B cell (primary cell): Measurements from ENCODE around the gene RNF150. TPM values are rescaled to one million over a fixed set of nuclear protein-coding genes. Genes with fewer than 3 reads are reported as not detected.

Experiments used
- ATAC-seq: fragments of 200-7000 bp; cut with Tn5 transposase; one replicate; pipeline ENCODE4 v1.10.0; 2021; ENCODE audit warnings: low read depth, mild to moderate bottlenecking, moderate number of reproducible peaks, moderate library complexity
- CTCF ChIA-PET: fragments of 350-600 bp; sonication (Branson Sonifier 250); formaldehyde crosslinking; loops from one replicate; lab custom pipeline; 2021; ENCODE audit warnings: antibody characterized with exemption, inconsistent platforms; lab: Charles Lee
- POLR2A ChIA-PET: fragments of 350-600 bp; sonication (Branson Sonifier 250); formaldehyde crosslinking; loops from one replicate; lab custom pipeline; 2021; ENCODE audit warnings: antibody characterized with exemption; lab: Charles Lee
- DNase-seq: peaks from one replicate; pipeline ENCODE4 v3.0.0; 2013
- H2AFZ ChIP-seq: 2 replicates; pipeline ENCODE4 v1.6.1; 2012; ENCODE audit warnings: mild to moderate bottlenecking, low read depth, low read length; ENCODE audit not compliant: insufficient read depth, poor library complexity, severe bottlenecking
- H3K27ac ChIP-seq, 2 donors: 1 replicate in 1 of 2; 2 replicates in 1 of 2; pipeline ENCODE4 v1.5.1; 2012 to 2013; ENCODE audit warnings: low read length in 2 of 2, mild to moderate bottlenecking in 2 of 2, moderate library complexity in 1 of 2
- H3K27me3 ChIP-seq, 4 experiments: fragments of 200-600 bp in 1 of 4; sonication (generic) in 1 of 4; replicated peaks in 1 of 4; 1 replicate in 2 of 4; 2 replicates in 2 of 4; pipeline versions ENCODE4 v1.6.1 to v1.7.0; 2013 to 2016; ENCODE audit warnings: low read length in 3 of 4, mild to moderate bottlenecking in 2 of 4, mixed read lengths in 1 of 4, moderate library complexity in 1 of 4; ENCODE audit not compliant: insufficient read depth in 4 of 4, control insufficient read depth in 3 of 4; ENCODE audit errors: control extremely low read depth in 1 of 4
- H3K36me3 ChIP-seq, 2 experiments: replicated peaks in 1 of 2; 1 replicate in 1 of 2; 2 replicates in 1 of 2; pipeline versions ENCODE4 v1.6.1 to v1.7.1; 2013; ENCODE audit warnings: low read length in 1 of 2; ENCODE audit not compliant: insufficient read depth in 2 of 2, control insufficient read depth in 1 of 2; ENCODE audit errors: control extremely low read depth in 1 of 2, extremely low read depth in 1 of 2
- H3K4me1 ChIP-seq, 2 donors: fragments of 200-600 bp in 1 of 2; sonication (generic) in 1 of 2; 1 replicate in 1 of 2; 2 replicates in 1 of 2; pipeline versions ENCODE4 v1.5.1 to v1.6.1; 2013 to 2017; ENCODE audit warnings: low read length in 2 of 2; ENCODE audit not compliant: control insufficient read depth in 2 of 2, insufficient read depth in 2 of 2
- H3K4me2 ChIP-seq: replicated peaks from 2 replicates; pipeline ENCODE3; 2012; ENCODE audit warnings: mild to moderate bottlenecking, low read depth, low read length; ENCODE audit not compliant: poor library complexity, severe bottlenecking
- H3K4me3 ChIP-seq, 5 experiments: fragments of 200-600 bp in 1 of 5; sonication (generic) in 1 of 5; 1 replicate in 3 of 5; 2 replicates in 2 of 5; pipeline versions ENCODE4 v1.5.1 to v1.7.0; 2011 to 2016; ENCODE audit warnings: low read length in 4 of 5, mild to moderate bottlenecking in 4 of 5, low read depth in 2 of 5, control low read depth in 1 of 5, moderate library complexity in 1 of 5; ENCODE audit not compliant: insufficient read depth in 1 of 5; ENCODE audit errors: control extremely low read depth in 1 of 5, extremely low read depth in 1 of 5
- H3K79me2 ChIP-seq: fragments of 200-600 bp; sonication (generic); one replicate; pipeline ENCODE4 v1.6.0; 2016; ENCODE audit warnings: low read length; ENCODE audit not compliant: control insufficient read depth, insufficient read depth
- H3K9ac ChIP-seq: fragments of 200-600 bp; sonication (generic); 2 replicates; pipeline ENCODE4 v1.6.1; 2017; ENCODE audit warnings: mild to moderate bottlenecking, low read length, moderate library complexity
- H3K9me3 ChIP-seq, 3 donors: one replicate each; pipeline versions ENCODE4 v1.6.1 to v1.7.1; 2013; ENCODE audit warnings: low read length in 2 of 3; ENCODE audit not compliant: control insufficient read depth in 2 of 3, insufficient read depth in 1 of 3; ENCODE audit errors: control extremely low read depth in 1 of 3
- H4K20me1 ChIP-seq: 2 replicates; pipeline ENCODE4 v1.6.0; 2012; ENCODE audit warnings: mild to moderate bottlenecking, low read length; ENCODE audit not compliant: insufficient read depth, control insufficient read depth, poor library complexity, severe bottlenecking
- H3K27ac Mint-ChIP-seq: one replicate; pipeline ENCODE4 v1.8.0; 2021; ENCODE audit warnings: mixed read lengths
- H3K27me3 Mint-ChIP-seq: one replicate; pipeline ENCODE4 v1.8.0; 2021; ENCODE audit warnings: mixed read lengths
- H3K4me1 Mint-ChIP-seq: one replicate; pipeline ENCODE4 v1.8.0; 2021; ENCODE audit warnings: mixed read lengths
- H3K4me3 Mint-ChIP-seq: one replicate; pipeline ENCODE4 v1.8.0; 2021; ENCODE audit warnings: mixed read lengths
- H3K9me3 Mint-ChIP-seq: one replicate; pipeline ENCODE4 v1.8.0; 2022; ENCODE audit warnings: mixed read lengths; ENCODE audit not compliant: insufficient read depth
- EZH2 ChIP-seq: IDR thresholded peaks from 2 replicates; pipeline ENCODE4 v1.6.1; 2012; ENCODE audit warnings: borderline replicate concordance, low read depth, mild to moderate bottlenecking, moderate library complexity, low read length; ENCODE audit not compliant: insufficient read depth, poor library complexity, severe bottlenecking
- WGBS: methylation state at CpG from one replicate; pipeline ENCODE4 v1.1.5; 2013; ENCODE audit warnings: missing lambda C conversion rate; ENCODE audit not compliant: insufficient coverage; 5-methylcytosine and 5-hydroxymethylcytosine counted together
- intact Hi-C: fragments of 100-400 bp; cut with micrococcal nuclease; formaldehyde crosslinking; loops from one replicate; pipeline ENCODE4 v1.10.0; 2022
- polyA plus RNA-seq: library from polyadenylated mRNA; depleted of rRNA; stranded (reverse); fragments of >200 nt; gene quantifications from 2 replicates; pipeline ENCODE4 v1.2.3, GENCODE V29; 2012
- total RNA-seq, 2 donors: library from RNA; stranded (reverse); fragments of 120-200 nt in 1 of 2; gene quantifications; 1 replicate in 1 of 2; 2 replicates in 1 of 2; pipeline versions ENCODE4 v1.2.3 to v1.2.4, GENCODE V29; 2013 to 2022
- TF ChIP-seq, protein P1 (sequence below): fragments of 200-600 bp; IDR thresholded peaks from one replicate; pipeline ENCODE4 v1.8.0; 2022; ENCODE audit warnings: antibody characterized with exemption, mild to moderate bottlenecking

RNF150 gene
- total and polyA plus RNA-seq, 2 donors (not counting 1 experiment from before 2014, with no cell fraction given): not detected

DNA sequence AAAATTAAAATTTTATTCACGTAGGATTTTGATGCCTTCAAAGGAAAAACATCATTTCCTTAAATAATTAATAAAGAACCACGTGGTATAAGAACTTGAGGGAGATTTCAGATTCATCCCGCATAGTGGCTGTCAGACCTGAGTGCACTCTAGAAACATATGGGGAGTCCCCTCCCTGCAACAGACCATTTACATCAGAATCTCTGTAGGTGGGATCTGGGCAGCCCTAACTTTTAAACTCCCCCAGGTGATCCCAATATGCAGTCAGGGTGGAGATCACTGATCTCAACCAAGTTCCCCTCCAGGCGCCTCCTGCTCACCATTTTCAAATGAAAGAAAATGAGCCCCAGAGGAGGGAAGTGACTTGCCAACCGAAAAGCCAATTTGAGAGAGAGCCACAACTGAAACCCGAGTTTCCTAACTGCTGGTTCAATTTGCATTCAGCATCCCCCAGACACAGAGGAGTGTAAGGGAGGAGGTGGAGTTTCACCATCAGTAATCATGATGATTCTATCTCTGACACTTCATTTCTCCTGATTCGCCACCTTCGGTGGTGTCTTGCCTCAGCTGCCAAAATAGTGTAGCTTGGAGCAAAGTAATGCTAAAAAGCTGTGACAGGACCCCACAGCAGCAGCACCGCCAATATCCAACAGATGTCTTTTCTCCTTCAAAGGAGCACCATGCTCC lies 11.4 kb downstream of the RNF150 start:
- DNase-seq (no peak), ATAC-seq (no peak)
- Histone ChIP-seq H3K27me3 (peaks cover 0 to 5% (median 0%) of the 10 kb centered on the region in 4 experiments), H3K9me3 (peaks cover 0 to 5% (median 0%) of the 10 kb centered on the region in 3 donors), H3K9ac (no peak overlapping the region), H3K79me2 (no peaks in the 10 kb centered on the region), H3K4me2 (no peak overlapping the region), H4K20me1 (no peaks in the 10 kb centered on the region), H3K27ac (no peak overlapping the region), H2AFZ (no peak overlapping the region), H3K4me3 (no peak overlapping the region), H3K36me3 (no peaks in the 10 kb centered on the region), H3K4me1 (no peaks in the 10 kb centered on the region)
- ChIA-PET POLR2A (no interaction called here), CTCF (no interaction called here)
- Mint-ChIP-seq H3K4me3 (no peak overlapping the region), H3K27me3 (peaks cover 4% of the 10 kb centered on the region), H3K9me3 (no peaks in the 10 kb centered on the region), H3K27ac (no peak overlapping the region), H3K4me1 (no peaks in the 10 kb centered on the region)
- intact Hi-C loops: no loop called here
- 82% methylated on average over 3 of the region's 9 CpGs for WGBS
- TF ChIP-seq, protein P1, sequence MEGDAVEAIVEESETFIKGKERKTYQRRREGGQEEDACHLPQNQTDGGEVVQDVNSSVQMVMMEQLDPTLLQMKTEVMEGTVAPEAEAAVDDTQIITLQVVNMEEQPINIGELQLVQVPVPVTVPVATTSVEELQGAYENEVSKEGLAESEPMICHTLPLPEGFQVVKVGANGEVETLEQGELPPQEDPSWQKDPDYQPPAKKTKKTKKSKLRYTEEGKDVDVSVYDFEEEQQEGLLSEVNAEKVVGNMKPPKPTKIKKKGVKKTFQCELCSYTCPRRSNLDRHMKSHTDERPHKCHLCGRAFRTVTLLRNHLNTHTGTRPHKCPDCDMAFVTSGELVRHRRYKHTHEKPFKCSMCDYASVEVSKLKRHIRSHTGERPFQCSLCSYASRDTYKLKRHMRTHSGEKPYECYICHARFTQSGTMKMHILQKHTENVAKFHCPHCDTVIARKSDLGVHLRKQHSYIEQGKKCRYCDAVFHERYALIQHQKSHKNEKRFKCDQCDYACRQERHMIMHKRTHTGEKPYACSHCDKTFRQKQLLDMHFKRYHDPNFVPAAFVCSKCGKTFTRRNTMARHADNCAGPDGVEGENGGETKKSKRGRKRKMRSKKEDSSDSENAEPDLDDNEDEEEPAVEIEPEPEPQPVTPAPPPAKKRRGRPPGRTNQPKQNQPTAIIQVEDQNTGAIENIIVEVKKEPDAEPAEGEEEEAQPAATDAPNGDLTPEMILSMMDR: no peak
- TF ChIP-seq EZH2: no peak

DNA sequence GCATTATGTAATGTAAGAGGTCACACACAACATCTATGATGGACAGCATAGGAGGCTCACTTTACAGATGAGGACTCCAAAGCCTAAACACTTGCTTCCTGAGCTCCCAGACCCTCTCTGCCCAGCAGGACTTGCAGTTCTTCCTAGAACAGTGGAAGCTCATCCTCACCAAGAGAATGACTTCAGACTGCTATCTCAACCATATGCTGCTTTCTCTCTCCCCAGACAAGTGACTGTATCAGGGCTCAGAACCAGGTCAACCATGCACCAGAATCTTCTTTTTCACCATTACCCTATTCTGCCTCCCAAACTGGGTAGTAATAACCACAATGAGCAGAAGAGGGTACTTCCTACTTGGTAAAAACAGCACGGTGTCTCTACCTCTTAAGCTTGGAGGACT lies 12.2 kb downstream of the RNF150 start:
- Mint-ChIP-seq H3K27me3 (peaks cover 4% of the 10 kb centered on the region), H3K9me3 (peaks cover 3% of the 10 kb centered on the region), H3K4me1 (no peaks in the 10 kb centered on the region), H3K27ac (no peak overlapping the region), H3K4me3 (no peak overlapping the region)
- ChIA-PET CTCF (interaction anchor here (0.6 kb wide), 1 partner anchor 14 kb away, joined by 3 read pairs; no protein-coding TSS in a partner anchor), POLR2A (no interaction called here)
- intact Hi-C loops: no loop called here
- H3K27me3 ChIP-seq: peaks cover 0 to 5% (median 0%) of the 10 kb centered on the region in 4 experiments
- no peak for ATAC-seq
- no peak overlapping the region for H3K4me3 ChIP-seq
- no peak overlapping the region for H3K4me2 ChIP-seq
- no peak overlapping the region for H3K9ac ChIP-seq
- H4K20me1 ChIP-seq: no peaks in the 10 kb centered on the region
- no peak for TF ChIP-seq EZH2
- H3K79me2 ChIP-seq: no peaks in the 10 kb centered on the region
- peaks cover 0 to 5% (median 0%) of the 10 kb centered on the region in 3 donors for H3K9me3 ChIP-seq
- H3K4me1 ChIP-seq: no peaks in the 10 kb centered on the region
- no peak for DNase-seq
- no peaks in the 10 kb centered on the region for H3K36me3 ChIP-seq
- no peak overlapping the region for H2AFZ ChIP-seq
- 100% methylated on average over 1 of the region's 1 CpG for whole genome bisulfite sequencing
- no peak overlapping the region for H3K27ac ChIP-seq
